Endometrium (tissue), 2 donors: Measurements from ENCODE around the gene SLC25A53.
"Not testable (repeated sequence)": the region's sequence is repeated elsewhere in the genome, so short reads cannot be mapped to it uniquely, and the experiment has no call there.

ENCODE experiments used
- FAIRE-seq: peaks from 2 replicates; lab custom pipeline; 2012; peaks lifted over from hg19 to GRCh38; lab: Jason Lieb, UNC
- donor health status: control.
- donor health status: control.

The SLC25A53 gene

DNA sequence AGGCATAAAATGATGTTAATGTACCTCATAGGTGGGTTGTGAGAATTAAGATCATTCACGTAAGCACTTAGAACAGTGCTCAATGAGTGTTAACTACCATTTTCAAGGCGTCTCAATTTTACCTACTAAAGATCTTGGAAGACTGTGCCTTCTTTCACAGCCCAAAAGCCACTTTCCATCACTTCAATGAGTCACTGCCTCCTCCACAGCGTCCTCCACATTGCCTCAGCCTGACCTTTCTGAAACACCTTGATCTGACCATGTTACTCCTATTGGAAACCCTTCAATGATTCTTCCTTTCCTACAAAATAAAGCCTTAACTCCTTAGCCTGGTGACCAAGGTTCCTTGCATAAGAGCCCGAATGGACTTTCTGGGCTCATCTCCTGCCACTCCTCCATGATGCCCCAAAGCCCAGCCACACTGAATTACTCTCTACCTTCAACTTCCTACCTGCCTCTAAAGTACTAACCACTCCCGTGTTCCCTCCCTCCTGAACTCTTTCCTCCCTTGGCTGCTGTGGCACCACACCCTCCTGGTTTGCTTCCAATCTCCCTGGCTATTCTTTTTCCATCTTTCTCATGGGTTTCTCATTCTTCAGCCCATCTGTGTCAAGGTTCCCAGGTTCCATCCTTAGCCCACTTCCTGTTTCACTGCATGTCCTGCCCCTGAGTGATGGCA is 22.1 kb downstream of the SLC25A53 start:
- no peak for FAIRE-seq

GRCh38 chrX:104130808-104131207 is 26.0 kb downstream of the SLC25A53 start:
- no peak for FAIRE-seq

GRCh38 chrX:104126856-104127255 is 30.0 kb downstream of the SLC25A53 start:
- FAIRE-seq: no peak

GRCh38 chrX:104122829-104123228 is 34.0 kb downstream of the SLC25A53 start:
- FAIRE-seq: no peak

GRCh38 chrX:104118765-104119164 is 38.0 kb downstream of the SLC25A53 start:
- no peak for FAIRE-seq

GRCh38 chrX:104117759-104118158 is 39.0 kb downstream of the SLC25A53 start:
- FAIRE-seq: no peak

DNA sequence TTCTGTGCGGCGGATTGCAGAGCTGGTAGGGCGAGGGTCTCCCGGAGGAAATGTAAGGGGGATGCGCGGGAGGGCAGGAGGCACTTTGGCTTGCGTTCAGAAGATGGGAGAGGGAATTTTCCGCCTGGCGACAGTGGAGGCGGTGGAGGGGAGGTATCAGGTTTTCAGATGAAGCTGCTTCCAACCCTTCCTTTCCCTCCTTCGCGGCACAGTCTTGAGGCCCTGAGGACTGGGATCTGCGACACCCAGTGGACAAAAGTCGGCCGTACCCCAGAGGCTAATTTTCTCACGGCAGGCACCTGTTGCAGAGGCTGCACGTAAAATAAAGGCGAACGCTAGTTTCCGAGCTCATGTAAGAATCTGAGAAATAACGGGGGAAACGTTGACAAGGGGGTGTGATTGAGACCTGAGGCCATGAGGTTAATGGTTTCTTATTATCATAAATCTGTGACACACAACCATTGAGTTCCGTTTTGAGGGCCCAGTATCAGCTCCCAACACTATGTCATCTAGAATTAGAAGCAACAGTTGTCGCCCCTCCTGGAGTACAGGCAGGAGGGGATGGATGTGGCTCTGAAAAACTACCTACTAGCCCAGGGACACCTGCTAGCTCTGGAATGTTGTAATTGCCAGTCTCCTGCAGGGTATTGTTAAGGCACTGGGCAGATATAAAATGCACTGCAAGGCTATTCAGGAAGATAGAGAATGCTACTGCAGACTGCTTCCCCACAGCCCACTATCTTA is 43.4 kb downstream of the SLC25A53 start:
- FAIRE-seq: no peak

DNA sequence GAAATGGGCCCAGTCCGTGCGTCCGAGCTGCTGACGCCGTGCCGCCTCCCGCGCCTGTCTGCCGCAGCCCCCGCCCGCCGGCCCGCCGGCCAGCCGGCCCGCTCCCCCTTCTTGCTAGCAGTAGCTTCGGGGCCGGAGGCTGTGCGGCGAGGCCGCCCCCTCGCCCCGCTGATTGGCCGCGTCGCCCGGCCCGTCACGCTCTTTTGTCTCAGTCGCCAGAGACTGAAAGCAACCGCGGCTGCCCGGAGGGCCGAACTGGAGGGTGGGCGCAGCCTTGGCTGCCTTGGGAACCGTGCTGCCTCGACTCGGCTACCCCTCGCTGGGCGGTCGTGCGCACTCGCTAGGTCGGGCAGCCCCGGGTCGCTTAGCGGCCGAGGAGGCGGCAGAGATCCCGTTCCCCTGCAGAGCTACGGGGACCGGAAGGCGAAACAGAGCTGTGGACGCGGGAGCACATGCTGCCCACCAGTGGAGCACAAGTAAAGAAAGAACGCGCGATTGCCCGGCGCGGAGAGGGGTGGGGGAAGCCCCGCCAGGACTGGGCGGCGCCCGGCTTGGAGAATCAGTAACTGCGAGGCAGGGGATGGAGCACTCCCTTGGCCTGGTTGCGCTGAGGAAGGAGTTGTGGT is 44.4 kb downstream of the SLC25A53 start, which contains the start of gene ZCCHC18:
Gene ZCCHC18 (plus strand): TSS at position 198 of the 626 bp plus-strand sequence. CDS start 1,589 bp downstream, outside the sequence.
- no peak for FAIRE-seq

DNA sequence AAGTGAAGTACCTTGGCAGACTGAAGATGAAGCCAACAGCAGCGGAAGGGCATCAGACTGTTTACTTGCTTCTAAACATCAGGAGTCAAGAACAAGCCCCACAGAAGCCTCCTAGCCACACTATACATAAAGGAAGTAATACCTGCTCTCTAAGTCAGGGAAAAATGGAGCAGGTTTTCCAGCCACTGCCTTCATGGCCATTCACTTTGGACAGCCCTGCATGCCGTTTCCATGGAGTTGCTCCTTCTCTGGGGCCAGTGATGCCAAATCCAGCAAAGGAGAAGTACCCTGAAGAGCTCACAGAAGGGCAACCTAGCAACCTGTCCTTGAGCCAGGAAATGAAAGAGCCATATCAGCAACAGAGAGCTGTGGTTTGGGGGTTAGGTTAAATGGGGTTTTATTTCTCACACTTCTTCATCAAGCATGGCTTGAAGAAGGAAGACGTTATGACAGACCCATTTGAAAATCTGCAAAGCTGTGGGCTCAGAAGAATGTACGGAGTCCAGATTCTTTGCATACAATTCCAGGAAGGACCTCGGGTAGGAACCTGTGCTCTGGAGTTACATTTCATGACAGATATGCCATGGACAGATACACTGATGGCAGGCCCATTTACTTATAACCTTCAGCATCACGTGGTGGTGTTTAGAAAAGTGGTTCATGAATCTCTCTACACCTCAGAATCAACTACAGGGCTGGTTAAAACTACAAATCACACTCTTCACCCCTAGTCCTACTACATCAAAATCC is 46.1 kb downstream of the SLC25A53 start:
- FAIRE-seq: not testable (repeated sequence)

DNA sequence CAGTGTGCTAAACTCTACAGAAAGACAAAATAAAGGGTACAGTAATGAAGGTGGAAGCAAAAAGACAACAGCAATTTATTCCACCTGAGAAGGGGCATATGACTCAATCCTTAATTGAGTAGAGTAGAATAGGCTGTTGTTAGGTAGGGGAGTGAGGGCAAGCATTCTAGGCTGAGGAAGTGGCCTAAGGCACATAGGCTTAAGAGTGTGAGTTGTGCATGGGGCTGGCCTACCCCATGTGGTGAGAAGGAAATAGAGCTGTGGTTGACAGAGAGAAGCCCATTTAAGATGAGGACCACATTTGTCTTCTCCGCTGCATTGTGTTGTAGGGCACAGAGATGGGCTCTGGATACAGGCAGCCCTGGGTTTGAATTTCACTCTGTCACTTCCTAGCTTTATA is 47.9 kb downstream of the SLC25A53 start:
- FAIRE-seq: no peak

GRCh38 chrX:104105330-104106262 is 51.2 kb downstream of the SLC25A53 start:
- FAIRE-seq: no peak

DNA sequence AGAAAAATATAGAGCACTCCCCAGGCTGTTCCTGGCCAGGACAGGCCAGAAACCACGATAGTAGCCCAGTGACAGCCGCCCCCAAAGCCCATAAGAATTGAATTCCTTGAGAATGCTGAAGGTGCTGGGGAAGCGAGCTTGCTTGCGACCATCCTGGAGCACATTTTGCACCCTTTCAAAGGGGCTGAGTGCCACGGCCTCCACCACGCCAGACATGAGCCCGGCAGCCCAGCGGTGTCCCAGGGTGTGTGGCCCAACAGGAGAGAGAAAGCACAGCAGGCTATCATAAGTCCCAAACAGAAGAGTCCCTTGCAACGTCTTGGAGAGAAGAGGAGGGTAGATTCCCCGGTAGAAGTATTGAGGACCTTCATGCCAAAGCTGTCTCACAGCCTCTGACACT is 52.1 kb downstream of the SLC25A53 start:
- no peak for FAIRE-seq

GRCh38 chrX:104098919-104099318 is 57.9 kb downstream of the SLC25A53 start:
- FAIRE-seq: no peak

DNA sequence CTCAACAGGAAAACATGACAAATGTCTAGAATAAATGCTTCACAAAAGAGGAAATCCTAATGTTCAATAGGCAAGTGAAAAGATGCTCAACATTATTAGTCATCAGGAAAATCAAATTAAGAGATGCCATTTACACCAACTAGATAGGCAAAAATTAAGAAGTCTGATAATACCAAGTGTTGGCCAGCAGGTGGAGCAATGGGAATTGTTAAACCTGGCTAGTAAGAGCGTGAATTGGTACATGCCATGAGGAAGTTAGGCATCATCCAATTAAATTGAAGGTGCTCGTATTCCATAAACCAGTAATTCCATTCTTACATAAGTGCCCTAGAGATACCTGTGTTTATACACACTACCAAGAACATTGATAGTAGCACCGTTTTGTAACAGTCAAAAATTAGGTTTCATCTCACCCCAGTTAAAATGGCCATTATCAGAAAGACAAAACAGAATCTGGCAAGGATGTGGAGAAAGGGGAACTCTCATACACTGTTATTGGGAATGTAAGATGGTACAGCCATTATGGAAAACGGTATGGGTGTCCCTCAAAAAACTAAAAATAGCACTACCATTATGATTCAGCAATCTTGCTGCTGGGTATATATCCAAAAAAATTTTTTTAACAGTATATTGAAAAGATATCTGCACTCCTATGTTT is 58.5 kb downstream of the SLC25A53 start:
- FAIRE-seq: peak; percentile 96

DNA sequence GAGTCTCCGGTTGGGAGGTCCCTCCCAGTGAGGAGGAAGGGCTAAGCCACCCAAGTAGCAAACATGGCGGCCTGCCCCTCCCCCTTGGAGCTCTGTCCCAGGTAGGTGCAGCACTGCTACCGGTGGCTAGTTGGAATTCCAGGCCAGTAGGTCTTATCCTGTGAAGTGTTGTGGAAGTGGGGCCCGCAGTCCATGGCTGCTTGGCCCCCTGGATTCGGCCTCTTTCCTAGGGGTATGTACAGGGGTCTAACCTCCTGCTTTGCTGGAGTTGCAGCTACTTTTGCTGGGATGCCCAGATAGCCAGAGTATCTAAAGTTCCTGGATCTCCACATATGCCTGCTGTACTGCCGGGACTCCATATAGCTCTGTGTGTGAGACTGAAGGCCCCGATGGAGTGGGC is 70.9 kb downstream of the SLC25A53 start:
- no peak for FAIRE-seq

- no peak for FAIRE-seq
These were observed 71.3 kb downstream of the SLC25A53 start for GRCh38 chrX:104085477-104085876.

GRCh38 chrX:104084534-104085277 is 72.1 kb downstream of the SLC25A53 start:
- no peak for FAIRE-seq

DNA sequence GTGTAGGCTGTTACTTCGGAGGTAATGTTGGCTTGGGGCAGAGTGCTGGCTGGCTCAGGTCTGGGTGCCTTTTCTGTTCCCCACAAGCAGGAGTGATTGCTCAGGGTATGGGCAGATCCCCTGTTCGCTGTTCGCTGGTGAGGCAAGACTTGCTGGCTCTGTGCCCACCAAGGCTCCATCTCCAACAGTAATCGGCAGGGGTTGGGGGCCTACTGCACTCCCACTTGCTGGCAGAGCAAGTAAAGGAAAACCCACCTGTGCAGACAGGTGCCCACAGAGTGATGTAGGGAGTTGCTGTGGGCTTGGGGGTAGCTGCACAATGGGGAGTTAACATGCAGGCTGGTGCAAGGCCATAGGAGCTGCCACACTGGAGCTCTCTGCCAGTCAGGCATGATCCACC is 72.7 kb downstream of the SLC25A53 start:
- FAIRE-seq: no peak

DNA sequence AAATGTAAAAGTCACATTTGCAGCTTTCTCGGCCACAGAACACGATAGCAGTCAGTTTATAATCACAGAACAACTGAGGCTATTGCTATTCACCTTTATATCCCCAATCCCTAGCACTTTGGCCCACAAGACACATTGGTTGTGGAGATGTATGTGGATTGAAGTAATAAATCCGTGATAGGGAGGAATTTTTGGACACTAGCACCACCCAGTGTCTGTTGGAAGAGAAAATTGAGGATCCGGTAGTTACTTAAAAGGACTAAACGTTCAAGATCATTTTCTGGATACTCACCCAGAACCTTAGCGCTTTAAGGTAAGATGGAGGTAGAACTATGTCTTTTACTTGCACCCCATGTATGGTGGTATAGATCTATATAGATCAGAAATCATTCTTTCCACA is 79.0 kb downstream of the SLC25A53 start:
- not testable (repeated sequence) for FAIRE-seq
